HUES6 (cell line): Measurements from ENCODE around the gene CNIH4.
"Not testable (repeated sequence)": the region's sequence is repeated elsewhere in the genome, so short reads cannot be mapped to it uniquely, and the experiment has no call there.

Source experiments
- H3K27ac ChIP-seq: 2 replicates; pipeline ENCODE4 v1.7.0; 2013; ENCODE audit warnings: low read depth, mild to moderate bottlenecking, low read length, inconsistent platforms
- H3K27me3 ChIP-seq: 2 replicates; pipeline ENCODE4 v1.6.1; 2013; ENCODE audit warnings: low read length; ENCODE audit not compliant: control insufficient read depth, insufficient read depth
- H3K36me3 ChIP-seq: 2 replicates; pipeline ENCODE4 v1.6.1; 2013; ENCODE audit warnings: low read length; ENCODE audit not compliant: control insufficient read depth, insufficient read depth
- H3K4me1 ChIP-seq: 2 replicates; pipeline ENCODE4 v1.6.1; 2013; ENCODE audit warnings: low read length; ENCODE audit not compliant: control insufficient read depth, insufficient read depth
- H3K4me3 ChIP-seq: 2 replicates; pipeline ENCODE4 v1.5.1; 2013; ENCODE audit warnings: low read depth, low read length
- H3K9ac ChIP-seq: one replicate; pipeline ENCODE4 v1.6.1; 2013; ENCODE audit warnings: mild to moderate bottlenecking, low read length
- H3K9me3 ChIP-seq: 2 replicates; pipeline ENCODE4 v1.6.1; 2013; ENCODE audit warnings: low read depth, low read length; ENCODE audit not compliant: control insufficient read depth, insufficient read depth

The CNIH4 gene

GRCh38 chr1:224352436-224353085, 4.1 kb upstream of the CNIH4 start:
- H3K27ac ChIP-seq, H3K36me3 ChIP-seq, H3K9ac ChIP-seq, H3K27me3 ChIP-seq, H3K4me1 ChIP-seq, H3K4me3 ChIP-seq: not testable (repeated sequence)
- peaks cover 19% of the 10 kb centered on the region for H3K9me3 ChIP-seq

GRCh38 chr1:224353975-224354925, 2.4 kb upstream of the CNIH4 start:
- Histone ChIP-seq H3K27ac (no peak overlapping the region), H3K4me3 (no peak overlapping the region), H3K36me3 (no peaks in the 10 kb centered on the region), H3K9me3 (peaks cover 16% of the 10 kb centered on the region), H3K9ac (no peak overlapping the region), H3K4me1 (peaks cover 16% of the 10 kb centered on the region), H3K27me3 (no peaks in the 10 kb centered on the region)

- peak overlapping the region; percentile 91 for H3K4me3 ChIP-seq
- H3K36me3 ChIP-seq = peaks cover 9% of the 10 kb centered on the region; the same call in 1 of the 2 replicates
- no peaks in the 10 kb centered on the region for H3K27me3 ChIP-seq
- H3K9me3 ChIP-seq = 0 out of 2 replicates have a peak, but pooled peaks cover 3% of the 10 kb centered on the region
- peak overlapping the region; percentile 90 for H3K9ac ChIP-seq
- H3K4me1 ChIP-seq = peaks cover 20% of the 10 kb centered on the region
- peak overlapping the region; percentile 75; the same call in 1 of the 2 replicates for H3K27ac ChIP-seq
These were observed 996 bp downstream of the CNIH4 start for GRCh38 chr1:224357626-224358124.

GRCh38 chr1:224358237-224358636, 1.6 kb downstream of the CNIH4 start:
- Histone ChIP-seq H3K27me3 (no peaks in the 10 kb centered on the region), H3K36me3 (peaks cover 9% of the 10 kb centered on the region; the same call in 1 of the 2 replicates), H3K9me3 (no peaks in the 10 kb centered on the region), H3K27ac (0 out of 2 replicates have a peak overlapping the region, but pooled peaks have one; percentile 75), H3K4me1 (peaks cover 20% of the 10 kb centered on the region), H3K9ac (peak overlapping the region; percentile 90), H3K4me3 (peak overlapping the region; percentile 91)

GRCh38 chr1:224359207-224359606, 2.5 kb downstream of the CNIH4 start:
- no peak overlapping the region for H3K27ac ChIP-seq
- peaks cover 16% of the 10 kb centered on the region for H3K36me3 ChIP-seq
- peaks cover 20% of the 10 kb centered on the region for H3K4me1 ChIP-seq
- H3K27me3 ChIP-seq = no peaks in the 10 kb centered on the region
- no peaks in the 10 kb centered on the region for H3K9me3 ChIP-seq
- no peak overlapping the region for H3K9ac ChIP-seq
- peak overlapping the region; percentile 91 for H3K4me3 ChIP-seq

GRCh38 chr1:224368409-224368808, 11.7 kb downstream of the CNIH4 start:
- no peak overlapping the region for H3K27ac ChIP-seq
- peaks cover 87% of the 10 kb centered on the region for H3K36me3 ChIP-seq

GRCh38 chr1:224373008-224373590, 16.4 kb downstream of the CNIH4 start:
- H3K36me3 ChIP-seq = peaks cover 91% of the 10 kb centered on the region
- no peak overlapping the region for H3K27ac ChIP-seq

More at GRCh38 chr1:224368409-224368808, 11.7 kb downstream of the CNIH4 start:
- H3K4me3 ChIP-seq = no peak overlapping the region
- no peak overlapping the region for H3K9ac ChIP-seq
- H3K27me3 ChIP-seq = no peaks in the 10 kb centered on the region
- no peaks in the 10 kb centered on the region for H3K9me3 ChIP-seq
- no peaks in the 10 kb centered on the region for H3K4me1 ChIP-seq

GRCh38 chr1:224375059-224375458, 18.4 kb downstream of the CNIH4 start:
- Histone ChIP-seq H3K36me3 (peaks cover 89% of the 10 kb centered on the region), H3K4me1 (no peaks in the 10 kb centered on the region), H3K9ac (no peak overlapping the region), H3K27ac (no peak overlapping the region), H3K27me3 (no peaks in the 10 kb centered on the region), H3K4me3 (no peak overlapping the region), H3K9me3 (no peaks in the 10 kb centered on the region)

More at GRCh38 chr1:224373008-224373590, 16.4 kb downstream of the CNIH4 start:
- H3K27me3 ChIP-seq = no peaks in the 10 kb centered on the region
- no peak overlapping the region for H3K9ac ChIP-seq
- no peaks in the 10 kb centered on the region for H3K4me1 ChIP-seq
- H3K4me3 ChIP-seq = no peak overlapping the region
- no peaks in the 10 kb centered on the region for H3K9me3 ChIP-seq

GRCh38 chr1:224377676-224378006, 21.0 kb downstream of the CNIH4 start:
- Histone ChIP-seq H3K9me3 (no peaks in the 10 kb centered on the region), H3K27ac (no peak overlapping the region), H3K27me3 (no peaks in the 10 kb centered on the region), H3K4me3 (no peak overlapping the region), H3K36me3 (peaks cover 65% of the 10 kb centered on the region), H3K4me1 (0 out of 2 replicates have a peak, but pooled peaks cover 2% of the 10 kb centered on the region), H3K9ac (no peak overlapping the region)

GRCh38 chr1:224378855-224379631, 22.4 kb downstream of the CNIH4 start:
- Histone ChIP-seq H3K4me1 (0 out of 2 replicates have a peak, but pooled peaks cover 2% of the 10 kb centered on the region), H3K9me3 (no peaks in the 10 kb centered on the region), H3K4me3 (no peak overlapping the region), H3K27me3 (no peaks in the 10 kb centered on the region), H3K27ac (no peak overlapping the region), H3K36me3 (peaks cover 53% of the 10 kb centered on the region), H3K9ac (no peak overlapping the region)
